ENCODE data around the gene PRRC2A.
"Not testable (repeated sequence)": the region's sequence is repeated elsewhere in the genome, so short reads cannot be mapped to it uniquely, and the experiment has no call there.

The PRRC2A gene

GRCh38 chr6:31586008-31586407, 34.5 kb upstream of the PRRC2A start, which contains the start of gene LST1:
Gene LST1 (plus strand): TSS chr6:31586277. CDS start chr6:31587300, 1,023 bp downstream.
- no peak for DNase-seq (ENCODE audit: low spot score)

GRCh38 chr6:31586599-31587281, 33.8 kb upstream of the PRRC2A start:
- no peak for DNase-seq (ENCODE audit: low spot score)

GRCh38 chr6:31587791-31588777, 32.4 kb upstream of the PRRC2A start:
- DNase-seq (ENCODE audit: low spot score) = peak; percentile 44

GRCh38 chr6:31588871-31589650, 31.5 kb upstream of the PRRC2A start:
- DNase-seq (ENCODE audit: low spot score) = no peak

GRCh38 chr6:31590691-31591090, 29.8 kb upstream of the PRRC2A start:
- not testable (repeated sequence) for DNase-seq (ENCODE audit: low spot score)

- no peak for DNase-seq (ENCODE audit: low spot score)
These were observed 28.1 kb upstream of the PRRC2A start for GRCh38 chr6:31592396-31592771.

GRCh38 chr6:31597006-31597405, 23.5 kb upstream of the PRRC2A start:
- no peak for DNase-seq (ENCODE audit: low spot score)

GRCh38 chr6:31607317-31607716, 13.2 kb upstream of the PRRC2A start:
- no peak for DNase-seq (ENCODE audit: low spot score)

- DNase-seq (ENCODE audit: low spot score) = no peak
These were observed 10.8 kb upstream of the PRRC2A start for GRCh38 chr6:31609519-31610406.

GRCh38 chr6:31610968-31611367, 9.5 kb upstream of the PRRC2A start:
- no peak for DNase-seq (ENCODE audit: low spot score)

GRCh38 chr6:31614075-31614619, 6.4 kb upstream of the PRRC2A start:
- no peak for DNase-seq (ENCODE audit: low spot score)

- DNase-seq (ENCODE audit: low spot score) = no peak
These were observed 5.6 kb upstream of the PRRC2A start, which contains the start of gene AIF1 for GRCh38 chr6:31614684-31615578. Gene AIF1 (plus strand): TSS chr6:31615234. CDS start chr6:31615330, 96 bp downstream.

- DNase-seq (ENCODE audit: low spot score) = peak; percentile 32
These were observed 4.8 kb upstream of the PRRC2A start for GRCh38 chr6:31615748-31616147.

GRCh38 chr6:31617010-31617409, 3.5 kb upstream of the PRRC2A start:
- DNase-seq (ENCODE audit: low spot score) = no peak

- peak; percentile 99 for DNase-seq (ENCODE audit: low spot score)
These were observed 520 bp upstream of the PRRC2A start for GRCh38 chr6:31619805-31620585.

GRCh38 chr6:31621320-31621939, 915 bp downstream of the PRRC2A start:
- no peak for DNase-seq (ENCODE audit: low spot score)

GRCh38 chr6:31621991-31622390, 1.5 kb downstream of the PRRC2A start:
- no peak for DNase-seq (ENCODE audit: low spot score)

- no peak for DNase-seq (ENCODE audit: low spot score)
These were observed 2.2 kb downstream of the PRRC2A start for GRCh38 chr6:31622684-31623091.

Data from activated CD4-positive, alpha-beta T cell treated with anti-CD3 and anti-CD28 coated beads, Interleukin-2, Interleukin-4, amounts not matched to agents 100 ng/mL and 50 ng/mL, durations not matched to agents 16 hours and 8 hours (primary cell).